ENCODE data around the gene SEMA6B.

Gene SEMA6B

DNA sequence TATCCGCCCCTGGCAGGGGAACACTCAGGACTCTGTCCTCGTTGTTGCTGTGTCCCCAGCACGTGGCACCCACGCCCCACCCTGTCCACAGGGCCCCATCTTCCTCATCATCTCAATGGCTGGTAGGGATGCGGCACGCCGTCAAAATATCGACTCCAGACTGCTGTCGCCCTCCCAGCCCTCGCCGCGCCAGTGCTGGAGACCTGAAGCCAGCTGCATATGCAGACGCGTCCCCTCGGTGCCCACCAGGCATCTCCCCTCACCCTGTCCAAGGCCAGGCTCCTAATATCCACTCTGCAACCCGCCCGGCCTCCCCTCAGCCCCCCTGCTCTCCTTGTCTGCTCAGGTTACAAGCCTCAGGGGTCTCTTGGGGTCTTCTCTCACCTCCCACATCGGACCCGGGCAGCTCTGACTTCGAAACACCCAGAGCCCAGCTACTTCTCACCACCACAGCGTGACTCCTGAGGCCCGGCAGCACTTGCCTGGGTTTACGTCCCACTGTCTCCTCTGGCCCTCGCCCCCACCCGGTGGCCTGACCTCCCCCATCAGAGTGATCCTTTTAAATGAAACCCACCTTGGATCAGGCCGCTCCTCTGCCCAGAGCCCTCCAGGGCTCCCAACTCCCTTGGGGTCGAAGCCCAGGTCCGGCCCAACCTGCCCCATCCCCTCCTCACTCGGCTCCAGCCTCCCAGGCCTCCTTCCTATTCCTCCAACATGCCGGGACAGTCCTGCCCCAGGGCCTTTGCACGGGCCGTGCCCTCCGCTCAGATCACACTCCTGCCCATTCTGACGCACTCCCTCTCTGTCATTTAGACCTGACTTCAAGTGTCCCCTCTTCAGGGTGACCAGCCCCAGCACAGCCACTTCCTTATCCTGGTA, 53.7 kb downstream of the SEMA6B start:
- TF ChIP-seq, protein P1, sequence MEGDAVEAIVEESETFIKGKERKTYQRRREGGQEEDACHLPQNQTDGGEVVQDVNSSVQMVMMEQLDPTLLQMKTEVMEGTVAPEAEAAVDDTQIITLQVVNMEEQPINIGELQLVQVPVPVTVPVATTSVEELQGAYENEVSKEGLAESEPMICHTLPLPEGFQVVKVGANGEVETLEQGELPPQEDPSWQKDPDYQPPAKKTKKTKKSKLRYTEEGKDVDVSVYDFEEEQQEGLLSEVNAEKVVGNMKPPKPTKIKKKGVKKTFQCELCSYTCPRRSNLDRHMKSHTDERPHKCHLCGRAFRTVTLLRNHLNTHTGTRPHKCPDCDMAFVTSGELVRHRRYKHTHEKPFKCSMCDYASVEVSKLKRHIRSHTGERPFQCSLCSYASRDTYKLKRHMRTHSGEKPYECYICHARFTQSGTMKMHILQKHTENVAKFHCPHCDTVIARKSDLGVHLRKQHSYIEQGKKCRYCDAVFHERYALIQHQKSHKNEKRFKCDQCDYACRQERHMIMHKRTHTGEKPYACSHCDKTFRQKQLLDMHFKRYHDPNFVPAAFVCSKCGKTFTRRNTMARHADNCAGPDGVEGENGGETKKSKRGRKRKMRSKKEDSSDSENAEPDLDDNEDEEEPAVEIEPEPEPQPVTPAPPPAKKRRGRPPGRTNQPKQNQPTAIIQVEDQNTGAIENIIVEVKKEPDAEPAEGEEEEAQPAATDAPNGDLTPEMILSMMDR (IDR thresholded peaks at IDR 0.05; ENCODE audit: low read depth, low read length), result no peak
- DNase-seq (ENCODE audit: extremely low read depth, low read depth), result no peak

DNA sequence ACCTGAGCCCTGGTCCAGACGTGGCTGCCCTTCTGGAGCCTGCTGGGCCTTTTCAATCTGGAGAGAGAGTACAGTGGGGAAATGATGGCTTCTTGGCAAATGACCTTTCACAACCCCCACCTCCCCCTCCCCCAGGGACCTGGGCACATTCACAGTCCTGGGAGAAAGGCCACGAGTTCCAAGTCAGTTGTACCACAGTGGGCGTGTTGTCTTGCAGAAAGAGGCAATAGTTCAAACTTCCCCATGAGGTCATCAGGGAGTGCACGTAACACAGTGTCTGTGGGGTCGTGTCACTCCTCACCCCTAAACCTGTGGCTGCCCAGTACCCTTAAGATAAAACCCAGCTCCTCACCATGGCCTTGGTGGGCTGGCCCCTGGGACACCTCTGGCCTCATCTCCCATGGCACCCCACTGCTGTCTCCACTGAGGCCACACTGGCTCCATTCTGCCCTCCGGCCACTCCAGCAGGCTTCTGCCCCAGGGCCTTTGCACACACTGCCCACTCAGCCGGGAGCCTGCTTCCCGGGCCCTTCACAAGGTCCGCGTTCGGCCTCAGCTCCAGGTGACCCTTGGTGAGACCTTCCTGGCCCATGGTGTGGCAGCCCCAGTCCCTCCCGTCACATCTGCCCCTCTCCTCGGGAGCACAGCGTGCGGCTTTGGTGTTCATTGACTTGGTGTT, 54.5 kb downstream of the SEMA6B start:
- no peak for DNase-seq (ENCODE audit: extremely low read depth, low read depth)
- TF ChIP-seq, protein P1 (IDR thresholded peaks at IDR 0.05; ENCODE audit: low read depth, low read length), result no peak

DNA sequence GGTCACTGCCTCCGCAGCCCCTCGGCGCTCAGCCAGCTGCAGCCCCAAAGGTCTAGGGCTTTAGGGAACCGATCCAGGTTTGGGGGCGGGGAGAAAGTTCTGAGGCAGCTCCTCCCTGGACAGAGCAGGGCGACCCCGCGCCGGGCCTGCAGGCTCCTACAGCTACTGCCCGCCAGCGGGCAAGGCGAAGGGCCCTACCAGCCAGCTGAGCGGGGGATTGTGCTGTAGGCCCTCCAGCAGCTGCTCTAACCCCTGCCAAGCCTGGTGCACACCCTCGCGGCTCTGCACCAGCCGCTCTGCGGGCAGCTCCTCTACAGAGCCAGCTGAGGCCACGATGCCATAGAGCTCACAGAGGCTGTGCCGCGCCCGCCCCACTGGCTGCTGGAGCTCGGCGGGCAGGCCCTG, 55.2 kb downstream of the SEMA6B start:
- TF ChIP-seq, protein P1 (IDR thresholded peaks at IDR 0.05; ENCODE audit: low read depth, low read length), result no peak
- DNase-seq (ENCODE audit: extremely low read depth, low read depth), result no peak

DNA sequence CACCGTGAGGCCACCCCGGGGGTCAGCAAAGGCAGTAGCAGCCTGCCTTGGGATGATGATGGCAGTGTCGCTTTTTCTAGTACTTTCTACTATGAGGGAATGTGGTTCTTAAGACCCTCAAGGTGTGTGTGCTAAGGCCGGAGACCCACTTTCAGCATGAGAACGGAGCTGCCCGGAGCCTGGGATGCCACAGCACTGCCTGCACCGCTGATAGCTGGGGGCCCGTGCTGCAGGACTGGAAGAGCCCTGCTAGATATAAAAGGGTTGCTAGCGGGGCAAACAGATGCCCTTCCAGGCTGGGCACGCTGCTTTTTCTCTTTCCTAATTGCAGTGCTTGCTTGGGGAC, 55.7 kb downstream of the SEMA6B start:
- TF ChIP-seq, protein P1 (IDR thresholded peaks at IDR 0.05; ENCODE audit: low read depth, low read length), result no peak
- DNase-seq (ENCODE audit: extremely low read depth, low read depth), result no peak

DNA sequence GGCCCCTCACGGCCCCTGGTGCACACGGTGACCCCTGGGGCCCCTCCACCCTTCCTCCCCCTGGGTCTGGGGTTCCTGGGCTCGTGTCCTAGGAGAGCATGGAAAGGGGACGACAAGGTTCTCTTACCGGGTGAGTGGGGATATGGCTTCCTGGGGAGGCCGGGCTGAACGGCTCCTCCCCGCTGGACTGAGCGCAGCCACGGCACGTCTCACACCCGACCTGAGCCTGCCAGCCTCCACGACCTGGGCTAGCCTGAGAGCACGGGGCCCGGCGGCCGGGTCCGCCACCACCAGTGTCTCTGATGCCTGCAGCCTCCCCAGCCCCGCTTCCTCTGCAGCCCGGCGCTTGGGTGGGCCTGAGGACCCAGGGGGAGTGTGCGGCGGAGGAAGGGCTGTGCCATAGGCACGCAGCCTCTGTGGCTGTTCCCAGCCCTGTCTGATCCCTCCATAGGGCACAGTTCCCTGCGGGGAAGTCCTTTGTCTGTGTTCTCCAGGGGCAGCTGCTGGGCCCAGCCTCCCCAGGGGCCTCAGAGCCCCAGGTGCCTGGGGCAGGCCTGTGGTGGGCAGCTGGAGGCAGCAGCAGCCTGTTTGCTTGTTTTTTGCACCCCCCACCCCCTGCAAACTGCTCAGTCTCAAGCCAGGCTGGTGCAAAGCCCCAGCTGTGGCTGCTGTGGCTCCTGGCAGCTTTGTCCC, 56.2 kb downstream of the SEMA6B start:
- DNase-seq (ENCODE audit: extremely low read depth, low read depth), result no peak
- TF ChIP-seq, protein P1 (IDR thresholded peaks at IDR 0.05; ENCODE audit: low read depth, low read length), result no peak

DNA sequence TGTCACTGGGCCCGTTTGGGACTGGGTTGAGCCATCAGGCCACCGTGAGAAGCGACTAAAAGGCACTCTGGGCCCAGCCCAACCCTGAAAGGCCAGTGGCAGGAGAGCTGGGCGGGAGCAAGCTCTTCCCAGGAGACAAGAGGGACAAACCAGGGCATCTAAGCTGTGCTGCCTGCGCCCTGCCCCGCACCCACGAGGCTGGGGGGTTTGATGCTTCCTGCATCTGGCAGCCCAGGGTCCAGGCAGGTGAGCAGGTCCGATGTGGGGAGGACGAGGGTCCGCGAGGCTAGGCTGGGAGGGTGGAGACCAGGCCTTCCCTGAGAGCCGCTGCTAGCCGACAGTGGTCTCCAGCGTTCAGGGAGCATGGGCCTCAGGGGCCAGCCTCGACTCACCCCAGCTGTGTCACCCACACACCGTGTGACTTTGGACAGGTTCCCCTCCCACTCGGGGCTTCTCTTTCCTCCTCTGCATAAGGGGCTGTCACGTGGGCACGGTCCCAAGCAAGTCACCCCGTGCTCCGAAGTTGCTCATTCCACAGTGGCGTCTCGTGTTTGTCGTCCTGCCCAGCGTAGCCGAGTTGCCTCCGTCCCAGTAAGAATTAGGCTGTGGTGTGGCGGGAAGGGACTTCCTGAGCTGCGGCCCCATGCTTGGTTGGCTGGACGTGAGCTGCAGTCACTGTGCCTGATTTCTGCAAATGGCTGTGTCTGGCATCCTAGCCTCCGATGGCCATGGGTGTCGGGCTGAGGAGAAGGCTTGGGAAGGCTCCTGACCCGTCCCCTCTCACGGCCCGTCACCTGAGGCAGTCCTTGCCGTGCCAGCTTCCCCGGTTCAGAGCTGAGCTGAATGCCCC, 57.0 kb downstream of the SEMA6B start:
- no peak for DNase-seq (ENCODE audit: extremely low read depth, low read depth)
- TF ChIP-seq, protein P1 (IDR thresholded peaks at IDR 0.05; ENCODE audit: low read depth, low read length), result no peak

Measured in AG09319 (cell line).